ENCODE data around the gene BABAM2.

- TF ChIP-seq ZNF114 (CRISPR knock-in tag; IDR thresholded peaks at IDR 0.05) (no peak), STAT1 (IDR thresholded peaks at IDR 0.05; ENCODE audit: unreplicated experiment) (no peak), EZH2 (IDR thresholded peaks at IDR 0.05; ENCODE audit: low read depth, unreplicated experiment) (no peak), POLR2AphosphoS5 (IDR thresholded peaks at IDR 0.05; ENCODE audit: low read depth) (no peak), CREB1 (CRISPR knock-in tag; IDR thresholded peaks at IDR 0.05; ENCODE audit: low read depth) (no peak)
- TF ChIP-seq, protein P1, sequence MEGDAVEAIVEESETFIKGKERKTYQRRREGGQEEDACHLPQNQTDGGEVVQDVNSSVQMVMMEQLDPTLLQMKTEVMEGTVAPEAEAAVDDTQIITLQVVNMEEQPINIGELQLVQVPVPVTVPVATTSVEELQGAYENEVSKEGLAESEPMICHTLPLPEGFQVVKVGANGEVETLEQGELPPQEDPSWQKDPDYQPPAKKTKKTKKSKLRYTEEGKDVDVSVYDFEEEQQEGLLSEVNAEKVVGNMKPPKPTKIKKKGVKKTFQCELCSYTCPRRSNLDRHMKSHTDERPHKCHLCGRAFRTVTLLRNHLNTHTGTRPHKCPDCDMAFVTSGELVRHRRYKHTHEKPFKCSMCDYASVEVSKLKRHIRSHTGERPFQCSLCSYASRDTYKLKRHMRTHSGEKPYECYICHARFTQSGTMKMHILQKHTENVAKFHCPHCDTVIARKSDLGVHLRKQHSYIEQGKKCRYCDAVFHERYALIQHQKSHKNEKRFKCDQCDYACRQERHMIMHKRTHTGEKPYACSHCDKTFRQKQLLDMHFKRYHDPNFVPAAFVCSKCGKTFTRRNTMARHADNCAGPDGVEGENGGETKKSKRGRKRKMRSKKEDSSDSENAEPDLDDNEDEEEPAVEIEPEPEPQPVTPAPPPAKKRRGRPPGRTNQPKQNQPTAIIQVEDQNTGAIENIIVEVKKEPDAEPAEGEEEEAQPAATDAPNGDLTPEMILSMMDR (conservative IDR thresholded peaks at IDR 0.05; ENCODE audit: low read depth in 2 of 2) = no peak
- TF ChIP-seq, protein P2, sequence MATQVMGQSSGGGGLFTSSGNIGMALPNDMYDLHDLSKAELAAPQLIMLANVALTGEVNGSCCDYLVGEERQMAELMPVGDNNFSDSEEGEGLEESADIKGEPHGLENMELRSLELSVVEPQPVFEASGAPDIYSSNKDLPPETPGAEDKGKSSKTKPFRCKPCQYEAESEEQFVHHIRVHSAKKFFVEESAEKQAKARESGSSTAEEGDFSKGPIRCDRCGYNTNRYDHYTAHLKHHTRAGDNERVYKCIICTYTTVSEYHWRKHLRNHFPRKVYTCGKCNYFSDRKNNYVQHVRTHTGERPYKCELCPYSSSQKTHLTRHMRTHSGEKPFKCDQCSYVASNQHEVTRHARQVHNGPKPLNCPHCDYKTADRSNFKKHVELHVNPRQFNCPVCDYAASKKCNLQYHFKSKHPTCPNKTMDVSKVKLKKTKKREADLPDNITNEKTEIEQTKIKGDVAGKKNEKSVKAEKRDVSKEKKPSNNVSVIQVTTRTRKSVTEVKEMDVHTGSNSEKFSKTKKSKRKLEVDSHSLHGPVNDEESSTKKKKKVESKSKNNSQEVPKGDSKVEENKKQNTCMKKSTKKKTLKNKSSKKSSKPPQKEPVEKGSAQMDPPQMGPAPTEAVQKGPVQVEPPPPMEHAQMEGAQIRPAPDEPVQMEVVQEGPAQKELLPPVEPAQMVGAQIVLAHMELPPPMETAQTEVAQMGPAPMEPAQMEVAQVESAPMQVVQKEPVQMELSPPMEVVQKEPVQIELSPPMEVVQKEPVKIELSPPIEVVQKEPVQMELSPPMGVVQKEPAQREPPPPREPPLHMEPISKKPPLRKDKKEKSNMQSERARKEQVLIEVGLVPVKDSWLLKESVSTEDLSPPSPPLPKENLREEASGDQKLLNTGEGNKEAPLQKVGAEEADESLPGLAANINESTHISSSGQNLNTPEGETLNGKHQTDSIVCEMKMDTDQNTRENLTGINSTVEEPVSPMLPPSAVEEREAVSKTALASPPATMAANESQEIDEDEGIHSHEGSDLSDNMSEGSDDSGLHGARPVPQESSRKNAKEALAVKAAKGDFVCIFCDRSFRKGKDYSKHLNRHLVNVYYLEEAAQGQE (IDR thresholded peaks at IDR 0.05; ENCODE audit: unreplicated experiment) = no peak
Measured at GRCh38 chr2:28350791-28351285, 460.3 kb downstream of the BABAM2 start.
